ENCODE measurements around the gene HACL1. TPM values are rescaled to one million over a fixed set of nuclear protein-coding genes. Genes with fewer than 3 reads are reported as not detected.

HACL1 gene
- polyA plus RNA-seq, 1 of the 3 experiments (the other 2 are of a cell fraction), result 15.1 TPM

- TF ChIP-seq RAD21 (IDR thresholded peaks at IDR 0.05; ENCODE audit: low read length) (no peak), FOSL2 (IDR thresholded peaks at IDR 0.05; ENCODE audit: borderline replicate concordance, low read depth) (peak; percentile 42; the same call in 1 of the 2 replicates), TAF1 (IDR thresholded peaks at IDR 0.05; ENCODE audit: borderline replicate concordance, low read depth, low read length) (no peak; the same call in 1 of the 2 replicates), REST (IDR thresholded peaks at IDR 0.05; ENCODE audit: low read depth, low read length) (no peak), SIN3A (IDR thresholded peaks at IDR 0.05; ENCODE audit: borderline replicate concordance, low read depth, low read length) (no peak; the same call in 1 of the 2 replicates), RCOR1 (IDR thresholded peaks at IDR 0.05; ENCODE audit: low read length) (no peak)
Measured at GRCh38 chr3:15647611-15648167, 46.3 kb upstream of the HACL1 start (continued).

DNA sequence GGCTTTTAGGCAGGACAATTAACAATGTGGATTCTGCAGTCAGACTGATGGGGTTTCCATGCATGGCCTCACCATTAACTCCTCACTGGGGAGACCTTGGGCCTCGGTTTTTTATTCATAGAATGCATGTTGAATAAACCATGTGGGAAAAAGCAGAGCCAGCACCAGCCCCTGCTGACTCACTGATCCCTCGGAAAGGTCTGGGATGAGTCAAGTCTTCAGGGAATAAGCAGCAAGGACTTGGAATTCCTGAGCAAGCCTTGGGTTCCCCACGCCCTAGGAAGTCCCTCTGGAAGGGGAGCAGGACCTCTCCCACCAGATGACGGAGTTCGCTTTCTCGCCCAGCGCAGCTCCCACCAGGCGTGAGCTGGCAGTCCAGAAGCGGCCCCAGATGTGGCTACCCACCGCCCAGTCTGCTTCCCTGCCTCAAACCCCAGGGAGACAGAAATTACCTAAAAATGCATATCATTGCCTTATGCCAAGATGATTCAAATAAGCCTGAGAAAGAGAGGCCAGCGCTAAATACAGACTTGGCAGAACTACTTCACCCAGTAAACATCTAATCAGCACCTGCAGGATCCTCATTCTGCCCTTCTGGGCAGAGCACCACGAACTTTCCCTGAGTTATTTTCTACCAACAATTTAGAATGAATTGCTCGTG lies 45.6 kb upstream of the HACL1 start:
- POLR2A ChIA-PET, result no interaction called here
- Histone ChIP-seq H3K9me2 (no peaks in the 10 kb centered on the region), H3K9ac (peak overlapping the region; percentile 89), H2AFZ (ENCODE audit: low read depth) (no peak overlapping the region), H3K4me2 (peak overlapping the region; percentile 78), H3F3A (replicated peaks; ENCODE audit: insufficient read depth) (peaks cover 44% of the 10 kb centered on the region), H3K27ac (ENCODE audit: low read depth in 2 of 2, low read length in 1 of 2) (peak overlapping the region; percentile 91 to 100), H4K20me1 (ENCODE audit: insufficient read depth) (no peaks in the 10 kb centered on the region), H3K36me3 (replicated peaks in 1 of 2; ENCODE audit: control insufficient read depth in 1 of 2, insufficient read depth in 2 of 2, low read length in 1 of 2) (no peaks in the 10 kb centered on the region), H3K4me3 (ENCODE audit: low read depth in 2 of 2, low read length in 1 of 2) (peak overlapping the region in 1 of 2 experiments; percentile 42; a peak in 2 of 4 replicates), H3K27me3 (ENCODE audit: insufficient read depth) (no peaks in the 10 kb centered on the region), H3K9me3 (no peaks in the 10 kb centered on the region), H3K4me1 (ENCODE audit: control insufficient read depth in 1 of 2, insufficient read depth in 2 of 2, low read depth in 1 of 2, low read length in 1 of 2) (peaks cover 22 to 35% of the 10 kb centered on the region in 2 experiments), H3K79me2 (ENCODE audit: insufficient read depth) (0 out of 2 replicates have a peak, but pooled peaks cover 3% of the 10 kb centered on the region)
- CTCF ChIA-PET, result interaction anchor here (0.9 kb wide), 3 partner anchors 17 to 162 kb away, joined by 3 read pairs; no protein-coding TSS in a partner anchor
- DNase-seq, result no peak
- 8% methylated on average over 11 of the region's 13 CpGs for WGBS (ENCODE audit: low lambda C conversion rate)
- TF ChIP-seq, protein P1, sequence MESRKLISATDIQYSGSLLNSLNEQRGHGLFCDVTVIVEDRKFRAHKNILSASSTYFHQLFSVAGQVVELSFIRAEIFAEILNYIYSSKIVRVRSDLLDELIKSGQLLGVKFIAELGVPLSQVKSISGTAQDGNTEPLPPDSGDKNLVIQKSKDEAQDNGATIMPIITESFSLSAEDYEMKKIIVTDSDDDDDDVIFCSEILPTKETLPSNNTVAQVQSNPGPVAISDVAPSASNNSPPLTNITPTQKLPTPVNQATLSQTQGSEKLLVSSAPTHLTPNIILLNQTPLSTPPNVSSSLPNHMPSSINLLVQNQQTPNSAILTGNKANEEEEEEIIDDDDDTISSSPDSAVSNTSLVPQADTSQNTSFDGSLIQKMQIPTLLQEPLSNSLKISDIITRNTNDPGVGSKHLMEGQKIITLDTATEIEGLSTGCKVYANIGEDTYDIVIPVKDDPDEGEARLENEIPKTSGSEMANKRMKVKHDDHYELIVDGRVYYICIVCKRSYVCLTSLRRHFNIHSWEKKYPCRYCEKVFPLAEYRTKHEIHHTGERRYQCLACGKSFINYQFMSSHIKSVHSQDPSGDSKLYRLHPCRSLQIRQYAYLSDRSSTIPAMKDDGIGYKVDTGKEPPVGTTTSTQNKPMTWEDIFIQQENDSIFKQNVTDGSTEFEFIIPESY (IDR thresholded peaks at IDR 0.05; ENCODE audit: borderline replicate concordance, low read depth), result peak; percentile 84
- no peak for TF ChIP-seq RFX5 (IDR thresholded peaks at IDR 0.05; ENCODE audit: low read length)
- TF ChIP-seq RCOR1 (IDR thresholded peaks at IDR 0.05; ENCODE audit: low read length), result no peak
- peak; percentile 78 for TF ChIP-seq REST (IDR thresholded peaks at IDR 0.05; ENCODE audit: low read depth, low read length)
- TF ChIP-seq NFIC (IDR thresholded peaks at IDR 0.05; ENCODE audit: borderline replicate concordance), result peak; percentile 87
- no peak for TF ChIP-seq CTCF (IDR thresholded peaks at IDR 0.05)
- TF ChIP-seq TEAD4 (IDR thresholded peaks at IDR 0.05; ENCODE audit: borderline replicate concordance, insufficient read depth), result peak; percentile 96
- TF ChIP-seq FOSL2 (IDR thresholded peaks at IDR 0.05; ENCODE audit: borderline replicate concordance, low read depth), result peak; percentile 98
- TF ChIP-seq JUND (IDR thresholded peaks at IDR 0.05), result peak; percentile 94
- TF ChIP-seq ELF1 (IDR thresholded peaks at IDR 0.05), result 0 out of 2 replicates have a peak, but pooled peaks have one; percentile 26
- TF ChIP-seq RXRA (IDR thresholded peaks at IDR 0.05; ENCODE audit: borderline replicate concordance, low read depth), result peak; percentile 83
- TF ChIP-seq MAX (IDR thresholded peaks at IDR 0.05; ENCODE audit: low read depth), result peak; percentile 78
- no peak; the same call in 1 of the 2 replicates for TF ChIP-seq YY1 (IDR thresholded peaks at IDR 0.05; ENCODE audit: low read depth)
- TF ChIP-seq TAF1 (IDR thresholded peaks at IDR 0.05; ENCODE audit: borderline replicate concordance, low read depth, low read length), result no peak; the same call in 1 of the 2 replicates
- TF ChIP-seq SMC3 (IDR thresholded peaks at IDR 0.05; ENCODE audit: low read depth, low read length), result no peak
- TF ChIP-seq RAD21 (IDR thresholded peaks at IDR 0.05; ENCODE audit: low read length), result no peak
